AG04450 (cell line): ENCODE measurements around the gene CFAP157. TPM values are rescaled to one million over a fixed set of nuclear protein-coding genes. Genes with fewer than 3 reads are reported as not detected.

Experiments used
- CTCF ChIA-PET: fragments of 300-600, 350-600 bp; formaldehyde crosslinking; extraction: SDS; loops from one replicate; lab custom pipeline; 2022; ENCODE audit warnings: antibody characterized with exemption, inconsistent platforms; lab: Charles Lee
- POLR2A ChIA-PET: fragments of 350-600 bp; formaldehyde crosslinking; extraction: SDS; loops from one replicate; lab custom pipeline; 2021; ENCODE audit warnings: antibody characterized with exemption, inconsistent platforms; lab: Yijun Ruan, JAX
- DNase-seq: peaks from one replicate; pipeline ENCODE4 v3.0.0-alpha.2; 2011; ENCODE audit warnings: low read depth, low spot score
- H3K27ac ChIP-seq: one replicate; pipeline ENCODE4 v1.5.1; 2012; ENCODE audit warnings: low read depth, low read length, control low read depth
- H3K27me3 ChIP-seq: one replicate; pipeline ENCODE4 v1.6.0; 2012; ENCODE audit warnings: low read length; ENCODE audit not compliant: control insufficient read depth, insufficient read depth
- H3K4me3 ChIP-seq: 2 replicates; pipeline ENCODE4 v1.5.1; 2011; ENCODE audit warnings: mild to moderate bottlenecking, low read depth, low read length, control low read depth
- H3K9me3 ChIP-seq: 2 replicates; pipeline ENCODE4 v1.5.1; 2012; ENCODE audit warnings: low read length; ENCODE audit not compliant: control insufficient read depth, insufficient read depth
- polyA plus RNA-seq: library from polyadenylated mRNA; depleted of rRNA; stranded (reverse); fragments of >200 nt; gene quantifications from 2 replicates; pipeline ENCODE4 v1.2.3, GENCODE V29; 2011
- TF ChIP-seq, protein P1 (sequence below): IDR thresholded peaks from 2 replicates; pipeline ENCODE4 v1.5.1; 2011; ENCODE audit warnings: low read depth, low read length, control low read depth, inconsistent platforms

CFAP157 gene
- polyA plus RNA-seq, 1 experiment, result not detected

DNA sequence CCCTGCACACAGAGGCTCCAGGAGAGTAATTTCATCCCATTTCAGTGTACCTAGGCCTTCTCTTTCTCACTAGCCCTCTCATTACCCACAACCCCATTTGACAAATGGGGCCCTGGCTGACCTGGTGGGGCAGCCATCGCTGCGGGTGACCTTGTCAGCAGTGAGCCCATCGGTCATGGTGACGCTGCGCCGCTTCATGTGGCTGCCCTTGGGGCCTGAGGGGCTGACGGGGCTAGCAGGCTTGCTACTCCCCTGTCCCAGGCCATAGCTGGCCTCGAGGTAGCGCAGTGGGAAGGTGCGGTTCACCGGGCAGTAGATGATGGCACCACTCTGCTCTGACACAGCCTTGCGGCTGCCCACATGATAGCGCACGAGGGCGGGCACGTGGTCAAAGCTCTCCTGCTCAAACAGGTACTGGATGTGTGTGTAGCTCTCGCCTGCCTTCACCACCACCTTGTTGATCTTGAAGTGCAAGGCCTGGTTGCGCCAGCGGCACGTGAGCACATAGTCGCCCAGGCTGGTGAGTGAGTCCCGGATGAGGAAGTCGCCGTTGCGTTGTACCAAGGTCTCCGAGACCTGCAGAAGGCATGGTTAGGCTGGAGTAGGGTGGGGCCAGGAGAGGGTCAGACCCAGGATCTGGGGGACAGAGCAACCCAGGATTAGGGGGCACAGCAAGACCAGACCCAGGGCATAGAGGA, 42.5 kb downstream of the CFAP157 start:
- H3K4me3 ChIP-seq, result no peak overlapping the region
- DNase-seq, result no peak
- no peak overlapping the region for H3K27ac ChIP-seq
- ChIA-PET CTCF (no interaction called here), POLR2A (no interaction called here)
- TF ChIP-seq, protein P1, sequence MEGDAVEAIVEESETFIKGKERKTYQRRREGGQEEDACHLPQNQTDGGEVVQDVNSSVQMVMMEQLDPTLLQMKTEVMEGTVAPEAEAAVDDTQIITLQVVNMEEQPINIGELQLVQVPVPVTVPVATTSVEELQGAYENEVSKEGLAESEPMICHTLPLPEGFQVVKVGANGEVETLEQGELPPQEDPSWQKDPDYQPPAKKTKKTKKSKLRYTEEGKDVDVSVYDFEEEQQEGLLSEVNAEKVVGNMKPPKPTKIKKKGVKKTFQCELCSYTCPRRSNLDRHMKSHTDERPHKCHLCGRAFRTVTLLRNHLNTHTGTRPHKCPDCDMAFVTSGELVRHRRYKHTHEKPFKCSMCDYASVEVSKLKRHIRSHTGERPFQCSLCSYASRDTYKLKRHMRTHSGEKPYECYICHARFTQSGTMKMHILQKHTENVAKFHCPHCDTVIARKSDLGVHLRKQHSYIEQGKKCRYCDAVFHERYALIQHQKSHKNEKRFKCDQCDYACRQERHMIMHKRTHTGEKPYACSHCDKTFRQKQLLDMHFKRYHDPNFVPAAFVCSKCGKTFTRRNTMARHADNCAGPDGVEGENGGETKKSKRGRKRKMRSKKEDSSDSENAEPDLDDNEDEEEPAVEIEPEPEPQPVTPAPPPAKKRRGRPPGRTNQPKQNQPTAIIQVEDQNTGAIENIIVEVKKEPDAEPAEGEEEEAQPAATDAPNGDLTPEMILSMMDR, result no peak
- H3K9me3 ChIP-seq, result no peaks in the 10 kb centered on the region; the same call in 1 of the 2 replicates
- H3K27me3 ChIP-seq, result peaks cover 39% of the 10 kb centered on the region

DNA sequence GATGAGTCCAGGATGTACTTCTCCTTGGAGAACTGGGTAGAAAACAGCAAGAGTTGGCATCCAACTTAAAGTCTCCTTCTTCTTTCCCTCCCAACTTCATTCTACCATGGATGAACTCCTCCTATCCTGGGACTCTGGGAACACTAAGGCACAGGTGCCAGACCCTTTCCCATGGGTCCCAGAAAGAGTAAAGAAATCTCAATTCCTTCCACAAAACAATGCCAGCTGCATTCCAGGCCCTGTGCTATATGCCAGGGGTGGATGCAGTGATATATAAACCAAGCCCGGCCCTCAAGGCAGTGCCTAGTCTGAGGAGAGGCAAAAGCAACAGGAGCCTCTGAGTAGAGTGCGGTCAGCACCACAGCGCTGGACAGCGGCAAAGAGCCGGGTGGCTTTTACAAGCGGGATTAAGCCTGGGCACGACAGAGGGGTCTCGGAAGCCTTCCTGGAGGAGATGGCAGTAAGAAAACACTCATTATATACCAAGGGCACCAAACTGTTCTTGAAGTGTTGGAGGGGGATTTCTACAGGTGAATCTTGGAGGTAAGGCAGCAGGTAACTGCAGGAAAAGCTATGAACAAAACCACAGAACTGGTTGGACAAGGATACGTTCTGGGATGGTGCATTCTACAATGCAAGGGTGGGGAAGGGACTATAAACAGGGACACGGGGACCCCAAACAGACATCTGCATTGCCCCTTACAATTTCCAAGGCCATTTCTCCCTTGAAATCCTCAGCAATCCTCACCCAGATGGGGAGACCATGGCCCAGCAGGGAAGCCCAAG, 44.7 kb downstream of the CFAP157 start:
- TF ChIP-seq, protein P1, result no peak
- no peak for DNase-seq
- Histone ChIP-seq H3K27me3 (peaks cover 46% of the 10 kb centered on the region), H3K4me3 (no peak overlapping the region), H3K9me3 (no peaks in the 10 kb centered on the region; the same call in 1 of the 2 replicates), H3K27ac (no peak overlapping the region)
- ChIA-PET CTCF (no interaction called here), POLR2A (interaction anchor here (0.6 kb wide), 1 partner anchor 102 kb away, joined by 3 read pairs; no protein-coding TSS in a partner anchor)

DNA sequence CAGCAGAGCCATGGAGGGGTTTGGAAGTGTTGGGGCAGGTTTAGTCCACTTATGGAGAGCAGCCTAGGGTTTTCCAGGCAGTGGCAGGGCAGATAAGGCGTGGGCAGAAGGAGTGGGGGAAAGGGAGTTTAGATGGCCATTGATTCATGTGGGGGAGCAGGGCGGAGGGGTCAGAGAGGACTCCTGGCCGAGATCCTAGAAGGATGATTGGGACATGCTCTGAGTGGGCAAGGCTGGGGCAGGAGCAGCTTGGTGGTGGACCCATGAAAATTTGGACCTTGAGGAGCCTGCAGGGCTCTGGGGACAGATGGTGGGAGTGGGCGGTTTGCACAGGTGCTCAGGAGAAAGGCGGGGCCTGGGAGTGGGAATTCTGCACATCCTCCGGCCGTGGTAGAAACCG, 46.4 kb downstream of the CFAP157 start:
- Histone ChIP-seq H3K9me3 (no peaks in the 10 kb centered on the region; the same call in 1 of the 2 replicates), H3K27me3 (peaks cover 36% of the 10 kb centered on the region), H3K4me3 (no peak overlapping the region), H3K27ac (no peak overlapping the region)
- TF ChIP-seq, protein P1, result no peak
- DNase-seq, result no peak
- ChIA-PET POLR2A (no interaction called here), CTCF (no interaction called here)

DNA sequence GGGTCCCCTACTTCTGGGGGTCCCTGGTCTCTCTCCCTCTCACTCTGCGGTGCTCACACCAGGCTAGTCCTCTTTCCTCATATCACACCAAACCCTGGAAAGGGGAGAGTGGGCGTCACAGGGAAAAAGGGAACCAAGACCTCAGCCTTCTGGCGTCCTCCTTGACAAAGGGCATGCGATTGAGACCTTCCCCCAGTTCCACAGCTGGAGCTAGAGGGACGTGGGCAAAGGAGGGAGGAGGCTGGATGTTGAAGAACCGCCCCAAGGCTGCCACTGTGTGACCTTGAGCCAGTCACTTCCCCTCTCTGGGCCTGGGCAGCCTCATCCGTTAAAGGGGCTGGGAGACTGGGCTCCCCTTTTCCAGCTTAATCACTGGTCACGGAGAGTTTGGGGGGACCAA, 46.8 kb downstream of the CFAP157 start:
- TF ChIP-seq, protein P1, result no peak

More for the DNA sequence above, 46.8 kb downstream of the CFAP157 start:
- DNase-seq, result no peak
- Histone ChIP-seq H3K4me3 (no peak overlapping the region), H3K27me3 (peaks cover 33% of the 10 kb centered on the region), H3K9me3 (no peaks in the 10 kb centered on the region; the same call in 1 of the 2 replicates), H3K27ac (no peak overlapping the region)
- ChIA-PET POLR2A (no interaction called here), CTCF (no interaction called here)
